MM.1S (cell line): ENCODE data around the gene UGT8.

Source experiments
- DNase-seq: peaks from one replicate; pipeline ENCODE4 v3.0.0-alpha.2; 2015
- H2AFZ ChIP-seq: fragments of 300-600 bp; sonication (generic); 2 replicates; pipeline ENCODE4 v1.6.0; 2016; ENCODE audit warnings: antibody characterized with exemption, low read length
- H3F3A ChIP-seq: fragments of 300-600 bp; sonication (generic); 2 replicates; pipeline ENCODE4 v1.6.1; 2016; ENCODE audit warnings: mild to moderate bottlenecking, antibody characterized with exemption, low read length, moderate library complexity, mixed read lengths; ENCODE audit not compliant: insufficient read depth
- H3K27ac ChIP-seq: fragments of 300-600 bp; sonication (generic); 2 replicates; pipeline ENCODE4 v1.5.1; 2016; ENCODE audit warnings: mild to moderate bottlenecking, low read length
- H3K27me3 ChIP-seq: fragments of 300-600 bp; sonication (generic); replicated peaks from 2 replicates; pipeline ENCODE4 v1.6.0; 2016; ENCODE audit warnings: low read length; ENCODE audit not compliant: insufficient read depth
- H3K36me3 ChIP-seq: fragments of 300-600 bp; sonication (generic); replicated peaks from 2 replicates; pipeline ENCODE4 v1.6.1; 2016; ENCODE audit warnings: mild to moderate bottlenecking, low read length, mixed read lengths; ENCODE audit not compliant: insufficient read depth
- H3K4me1 ChIP-seq: fragments of 300-600 bp; sonication (generic); 2 replicates; pipeline ENCODE4 v1.6.1; 2016; ENCODE audit warnings: low read length, mixed read lengths
- H3K4me2 ChIP-seq: fragments of 300-600 bp; sonication (generic); 2 replicates; pipeline ENCODE4 v1.6.0; 2016; ENCODE audit warnings: low read depth, low read length
- H3K4me3 ChIP-seq: fragments of 300-600 bp; sonication (generic); 2 replicates; pipeline ENCODE4 v1.5.1; 2016; ENCODE audit warnings: low read length, mixed read lengths
- H3K79me2 ChIP-seq: fragments of 300-600 bp; sonication (generic); 2 replicates; pipeline ENCODE4 v1.6.1; 2016; ENCODE audit warnings: mixed run types, low read length, mixed read lengths
- H3K9ac ChIP-seq: fragments of 300-600 bp; sonication (generic); 2 replicates; pipeline ENCODE4 v1.6.1; 2016; ENCODE audit warnings: low read length, mixed read lengths
- H3K9me2 ChIP-seq: fragments of 300-600 bp; sonication (generic); replicated peaks from 2 replicates; pipeline ENCODE4 v1.6.1; 2016; ENCODE audit warnings: mild to moderate bottlenecking, low read length, mixed read lengths; ENCODE audit not compliant: insufficient read depth
- H3K9me3 ChIP-seq: fragments of 300-600 bp; sonication (generic); replicated peaks from 2 replicates; pipeline ENCODE4 v1.6.1; 2016; ENCODE audit warnings: mild to moderate bottlenecking, low read length, mixed read lengths; ENCODE audit not compliant: insufficient read depth
- H4K20me1 ChIP-seq: fragments of 300-600 bp; sonication (generic); 2 replicates; pipeline ENCODE4 v1.6.1; 2016; ENCODE audit warnings: mild to moderate bottlenecking, low read length, moderate library complexity, mixed read lengths; ENCODE audit not compliant: insufficient read depth
- EZH2 ChIP-seq: fragments of 300-600 bp; sonication (generic); optimal IDR thresholded peaks from 2 replicates; pipeline ENCODE3; 2017; ENCODE audit warnings: low read depth, mild to moderate bottlenecking, antibody characterized with exemption, low read length, mixed read lengths
- EZH2phosphoT487 ChIP-seq: fragments of 300-600 bp; sonication (generic); IDR thresholded peaks from 2 replicates; pipeline ENCODE4 v1.6.1; 2018; ENCODE audit warnings: antibody characterized with exemption, low read length
- TF ChIP-seq, protein P1 (sequence below): fragments of 300-600 bp; sonication (generic); IDR thresholded peaks from 2 replicates; pipeline ENCODE4 v1.5.1; 2016; ENCODE audit warnings: antibody characterized with exemption, low read length, mixed read lengths

UGT8 gene

DNA sequence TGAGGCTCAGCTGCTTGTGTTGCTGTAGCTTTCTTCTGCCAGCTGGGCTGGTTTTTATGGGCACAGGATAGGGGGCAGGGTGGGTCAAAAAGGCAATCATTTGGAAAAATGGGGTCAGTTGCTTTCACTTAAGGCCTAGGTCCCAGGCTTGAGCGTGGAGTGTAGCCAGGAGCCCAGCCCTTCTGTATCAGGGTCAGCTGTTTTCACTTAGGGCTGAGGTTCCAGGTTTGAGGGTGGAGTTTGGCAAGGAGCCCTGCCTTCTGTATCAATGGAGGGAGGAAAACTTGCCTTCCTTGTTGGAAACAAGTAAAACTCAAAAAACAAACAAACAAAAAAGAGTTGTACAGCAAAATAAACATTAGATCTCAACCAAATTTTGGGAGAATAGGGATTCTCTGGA lies 37.0 kb upstream of the UGT8 start:
- Histone ChIP-seq H2AFZ (no peak overlapping the region), H3K4me3 (no peak overlapping the region), H3K27ac (no peak overlapping the region), H3K4me1 (no peaks in the 10 kb centered on the region), H3K36me3 (no peaks in the 10 kb centered on the region), H3K27me3 (no peaks in the 10 kb centered on the region), H4K20me1 (no peaks in the 10 kb centered on the region), H3F3A (no peaks in the 10 kb centered on the region), H3K9me3 (no peaks in the 10 kb centered on the region), H3K4me2 (no peak overlapping the region), H3K79me2 (no peaks in the 10 kb centered on the region), H3K9ac (no peak overlapping the region), H3K9me2 (no peaks in the 10 kb centered on the region)
- no peak for DNase-seq
- TF ChIP-seq EZH2phosphoT487 (no peak), EZH2 (no peak)
- TF ChIP-seq, protein P1, sequence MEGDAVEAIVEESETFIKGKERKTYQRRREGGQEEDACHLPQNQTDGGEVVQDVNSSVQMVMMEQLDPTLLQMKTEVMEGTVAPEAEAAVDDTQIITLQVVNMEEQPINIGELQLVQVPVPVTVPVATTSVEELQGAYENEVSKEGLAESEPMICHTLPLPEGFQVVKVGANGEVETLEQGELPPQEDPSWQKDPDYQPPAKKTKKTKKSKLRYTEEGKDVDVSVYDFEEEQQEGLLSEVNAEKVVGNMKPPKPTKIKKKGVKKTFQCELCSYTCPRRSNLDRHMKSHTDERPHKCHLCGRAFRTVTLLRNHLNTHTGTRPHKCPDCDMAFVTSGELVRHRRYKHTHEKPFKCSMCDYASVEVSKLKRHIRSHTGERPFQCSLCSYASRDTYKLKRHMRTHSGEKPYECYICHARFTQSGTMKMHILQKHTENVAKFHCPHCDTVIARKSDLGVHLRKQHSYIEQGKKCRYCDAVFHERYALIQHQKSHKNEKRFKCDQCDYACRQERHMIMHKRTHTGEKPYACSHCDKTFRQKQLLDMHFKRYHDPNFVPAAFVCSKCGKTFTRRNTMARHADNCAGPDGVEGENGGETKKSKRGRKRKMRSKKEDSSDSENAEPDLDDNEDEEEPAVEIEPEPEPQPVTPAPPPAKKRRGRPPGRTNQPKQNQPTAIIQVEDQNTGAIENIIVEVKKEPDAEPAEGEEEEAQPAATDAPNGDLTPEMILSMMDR = no peak

GRCh38 chr4:114562176-114562904 lies 36.3 kb upstream of the UGT8 start:
- Histone ChIP-seq H3K9me3 (no peaks in the 10 kb centered on the region), H3K36me3 (no peaks in the 10 kb centered on the region), H4K20me1 (no peaks in the 10 kb centered on the region), H3F3A (no peaks in the 10 kb centered on the region), H3K9ac (no peak overlapping the region), H3K27me3 (no peaks in the 10 kb centered on the region), H2AFZ (no peak overlapping the region), H3K4me2 (no peak overlapping the region), H3K79me2 (no peaks in the 10 kb centered on the region), H3K9me2 (no peaks in the 10 kb centered on the region), H3K4me1 (no peaks in the 10 kb centered on the region), H3K27ac (no peak overlapping the region), H3K4me3 (no peak overlapping the region)
- TF ChIP-seq EZH2phosphoT487 = no peak
- TF ChIP-seq, protein P1 = no peak
- TF ChIP-seq EZH2 = no peak
- no peak for DNase-seq

GRCh38 chr4:114563536-114564315 lies 34.9 kb upstream of the UGT8 start:
- no peaks in the 10 kb centered on the region for H3F3A ChIP-seq
- TF ChIP-seq, protein P1 = no peak
- no peak for TF ChIP-seq EZH2phosphoT487
- TF ChIP-seq EZH2 = no peak
- H3K36me3 ChIP-seq = no peaks in the 10 kb centered on the region
- no peaks in the 10 kb centered on the region for H3K79me2 ChIP-seq
- no peak overlapping the region for H3K27ac ChIP-seq
- no peaks in the 10 kb centered on the region for H3K27me3 ChIP-seq
- no peak overlapping the region for H3K4me3 ChIP-seq
- H3K4me1 ChIP-seq = no peaks in the 10 kb centered on the region
- H3K9ac ChIP-seq = no peak overlapping the region
- no peak overlapping the region for H3K4me2 ChIP-seq
- H4K20me1 ChIP-seq = no peaks in the 10 kb centered on the region
- H3K9me3 ChIP-seq = no peaks in the 10 kb centered on the region
- no peak overlapping the region for H2AFZ ChIP-seq
- no peaks in the 10 kb centered on the region for H3K9me2 ChIP-seq
- DNase-seq = no peak
